Measurements from ENCODE around the gene LPIN1.
"Not testable (repeated sequence)": the region's sequence is repeated elsewhere in the genome, so short reads cannot be mapped to it uniquely, and the experiment has no call there.

Gene LPIN1

DNA sequence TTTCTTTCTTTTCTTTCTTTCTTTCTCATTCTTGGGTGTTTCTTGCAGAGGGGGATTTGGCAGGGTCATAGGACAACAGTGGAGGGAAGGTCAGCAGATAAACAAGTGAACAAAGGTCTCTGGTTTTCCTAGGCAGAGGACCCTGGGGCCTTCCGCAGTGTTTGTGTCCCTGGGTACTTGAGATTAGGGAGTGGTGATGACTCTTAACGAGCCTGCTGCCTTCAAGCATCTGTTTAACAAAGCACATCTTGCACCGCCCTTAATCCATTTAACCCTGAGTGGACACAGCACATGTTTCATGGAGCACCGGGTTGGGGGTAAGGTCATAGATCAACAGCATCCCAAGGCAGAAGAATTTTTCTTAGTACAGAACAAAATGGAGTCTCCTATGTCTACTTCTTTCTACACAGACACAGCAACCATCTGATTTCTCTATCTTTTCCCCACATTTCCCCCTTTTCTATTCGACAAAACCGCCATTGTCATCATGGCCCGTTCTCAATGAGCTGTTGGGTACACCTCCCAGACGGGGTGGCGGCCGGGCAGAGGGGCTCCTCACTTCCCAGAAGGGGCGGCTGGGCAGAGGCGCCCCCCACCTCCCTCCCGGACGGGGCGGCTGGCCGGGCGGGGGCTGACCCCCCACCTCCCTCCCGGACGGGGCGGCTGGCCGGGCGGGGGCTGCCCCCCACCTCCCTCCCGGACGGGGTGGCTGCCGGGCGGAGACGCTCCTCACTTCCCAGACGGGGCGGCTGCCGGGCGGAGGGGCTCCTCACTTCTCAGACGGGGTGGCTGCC lies 12.9 kb downstream of the LPIN1 start:
- DNase-seq, result not testable (repeated sequence)

- no peak for DNase-seq
Observed at GRCh38 chr2:11761259-11761658, 14.8 kb downstream of the LPIN1 start.

DNA sequence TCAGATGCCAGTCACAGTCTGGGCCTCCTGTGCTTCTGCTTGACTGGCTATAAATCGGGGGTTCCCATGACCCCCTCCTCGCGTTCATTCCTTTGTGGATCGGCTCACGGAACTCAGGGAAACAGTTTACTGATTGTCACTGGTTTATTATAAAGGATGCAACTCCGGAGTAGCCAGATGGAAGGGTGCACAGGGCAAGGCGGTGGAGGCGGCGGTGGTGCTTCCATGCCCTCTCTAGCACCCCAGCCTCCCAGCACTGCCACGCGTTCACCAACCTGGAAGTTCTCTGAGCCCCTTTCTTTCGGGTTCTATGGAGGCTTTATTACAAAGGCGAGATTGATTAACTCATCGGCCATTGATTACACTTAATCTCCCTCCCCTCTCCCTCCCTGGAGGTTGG lies 15.6 kb downstream of the LPIN1 start:
- DNase-seq, result no peak

DNA sequence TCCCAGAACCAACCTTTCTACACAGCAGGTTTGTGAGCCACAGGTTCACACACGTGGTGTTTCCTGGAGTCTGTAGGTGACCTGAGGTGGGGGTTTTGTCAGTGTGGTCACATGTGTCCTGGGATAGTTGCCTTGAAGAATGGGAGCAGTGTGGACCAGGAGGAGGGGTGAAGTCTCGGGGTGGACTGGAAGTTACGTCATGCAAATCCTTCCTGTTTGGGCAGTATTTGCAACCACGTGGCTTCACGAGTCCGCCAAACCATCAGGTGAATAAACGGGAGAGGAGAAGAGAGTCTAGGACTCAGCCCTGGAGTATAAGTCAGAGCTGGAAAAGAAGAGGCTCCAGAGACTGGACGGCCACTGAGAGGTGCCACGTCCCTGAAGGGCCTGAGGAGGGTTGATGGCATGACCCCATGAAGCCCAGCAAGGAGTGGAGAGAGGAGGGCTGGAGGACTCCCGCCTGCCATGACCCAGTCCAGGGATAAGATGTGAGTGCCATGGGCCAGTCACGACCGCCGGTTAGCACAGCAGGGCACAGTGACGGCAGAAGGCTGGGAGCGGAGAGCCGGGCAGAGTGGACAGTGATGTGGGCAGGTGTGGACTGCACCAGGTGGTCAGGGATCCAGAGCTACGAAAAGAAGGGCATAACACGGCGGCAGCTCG lies 16.5 kb downstream of the LPIN1 start:
- no peak for DNase-seq

GRCh38 chr2:11764359-11764758 lies 17.9 kb downstream of the LPIN1 start:
- DNase-seq, result peak in 5 of 56 donors; percentile 10 to 46 (median 21)

GRCh38 chr2:11764920-11765319 lies 18.5 kb downstream of the LPIN1 start:
- DNase-seq, result no peak

DNA sequence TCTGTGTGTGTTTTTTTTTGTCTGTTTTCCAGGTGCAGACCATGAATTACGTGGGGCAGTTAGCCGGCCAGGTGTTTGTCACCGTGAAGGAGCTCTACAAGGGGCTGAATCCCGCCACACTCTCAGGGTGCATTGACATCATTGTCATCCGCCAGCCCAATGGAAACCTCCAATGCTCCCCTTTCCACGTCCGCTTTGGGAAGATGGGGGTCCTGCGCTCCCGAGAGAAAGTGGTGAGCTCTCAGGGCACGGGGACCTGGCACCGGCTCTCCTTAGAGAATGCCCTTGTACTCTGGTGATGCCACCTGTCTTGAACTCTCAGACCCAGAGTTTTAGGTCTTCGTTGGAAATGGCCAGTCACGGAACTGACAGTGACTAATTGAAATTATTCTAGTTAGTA lies 19.1 kb downstream of the LPIN1 start:
- DNase-seq, result no peak

- DNase-seq, result no peak
Observed at GRCh38 chr2:11766016-11766415, 19.6 kb downstream of the LPIN1 start.

DNA sequence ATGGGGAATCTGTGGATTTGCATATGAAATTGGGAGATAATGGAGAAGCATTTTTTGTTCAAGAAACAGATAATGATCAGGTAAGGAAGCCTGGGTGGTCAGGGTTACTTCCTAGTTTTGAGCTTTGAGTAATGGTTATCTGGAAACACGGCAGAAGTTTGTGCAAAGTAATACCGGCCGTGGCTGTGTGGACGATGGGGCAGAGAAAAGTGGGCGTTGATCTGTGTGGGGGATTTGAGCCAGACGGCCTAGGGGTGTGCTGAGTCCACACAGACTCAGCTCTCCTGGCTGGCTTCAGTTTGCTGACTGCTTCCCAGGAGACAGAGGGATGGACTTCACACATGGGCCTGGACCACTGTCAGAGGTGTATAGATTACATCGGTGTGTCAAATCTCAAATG lies 21.3 kb downstream of the LPIN1 start:
- DNase-seq, result no peak

DNA sequence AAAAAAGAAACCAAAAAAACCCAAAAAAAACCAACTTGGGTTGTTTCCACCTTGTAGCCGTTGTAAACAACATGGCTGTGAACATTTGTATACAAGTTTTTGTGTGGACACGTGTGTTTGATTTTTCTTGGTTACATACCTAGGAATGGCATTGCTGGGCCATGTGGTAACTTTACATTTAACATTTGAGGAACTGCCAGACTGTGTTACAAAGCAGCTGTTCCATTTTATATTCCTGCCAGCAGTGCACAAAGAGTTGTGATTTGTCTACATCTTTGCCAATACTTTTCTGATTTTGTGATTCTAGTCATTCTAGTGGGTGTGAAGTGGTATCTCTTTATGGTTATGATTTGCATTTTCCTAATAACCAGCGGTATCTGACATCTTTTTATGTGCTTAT lies 22.5 kb downstream of the LPIN1 start:
- DNase-seq, result no peak

GRCh38 chr2:11769516-11769915 lies 23.1 kb downstream of the LPIN1 start:
- DNase-seq, result no peak

DNA sequence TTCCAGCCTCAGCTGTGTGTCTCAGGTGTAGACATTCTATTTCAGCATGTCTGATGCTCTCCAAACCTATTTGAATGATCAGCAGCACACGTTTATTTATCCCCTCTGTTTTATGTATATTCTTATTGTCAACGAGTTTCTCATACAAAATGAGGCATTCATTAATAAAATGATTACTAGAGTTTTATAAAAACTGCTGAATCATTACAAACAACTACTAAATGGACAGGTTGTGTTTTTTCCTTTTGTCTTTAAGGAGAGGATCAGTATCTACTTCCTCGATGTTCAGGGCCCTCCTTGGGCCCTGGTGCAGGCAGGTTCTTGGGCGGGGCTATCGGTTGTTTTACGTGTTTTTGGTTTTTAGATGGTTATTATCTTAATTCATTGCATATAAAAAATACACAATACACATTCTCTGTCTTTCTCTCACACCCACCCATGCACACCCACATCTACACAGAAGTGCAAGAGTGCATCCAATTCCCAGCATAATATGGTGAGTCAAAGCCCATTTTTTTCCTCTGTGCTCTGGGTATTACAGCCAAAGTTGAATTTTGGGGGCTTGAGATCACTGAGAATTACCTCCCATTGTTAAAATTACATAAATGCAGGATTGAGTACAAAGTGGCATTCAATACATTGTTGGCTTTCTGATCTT lies 24.2 kb downstream of the LPIN1 start:
- DNase-seq, result peak in 1 of 56 donors; percentile 14

DNA sequence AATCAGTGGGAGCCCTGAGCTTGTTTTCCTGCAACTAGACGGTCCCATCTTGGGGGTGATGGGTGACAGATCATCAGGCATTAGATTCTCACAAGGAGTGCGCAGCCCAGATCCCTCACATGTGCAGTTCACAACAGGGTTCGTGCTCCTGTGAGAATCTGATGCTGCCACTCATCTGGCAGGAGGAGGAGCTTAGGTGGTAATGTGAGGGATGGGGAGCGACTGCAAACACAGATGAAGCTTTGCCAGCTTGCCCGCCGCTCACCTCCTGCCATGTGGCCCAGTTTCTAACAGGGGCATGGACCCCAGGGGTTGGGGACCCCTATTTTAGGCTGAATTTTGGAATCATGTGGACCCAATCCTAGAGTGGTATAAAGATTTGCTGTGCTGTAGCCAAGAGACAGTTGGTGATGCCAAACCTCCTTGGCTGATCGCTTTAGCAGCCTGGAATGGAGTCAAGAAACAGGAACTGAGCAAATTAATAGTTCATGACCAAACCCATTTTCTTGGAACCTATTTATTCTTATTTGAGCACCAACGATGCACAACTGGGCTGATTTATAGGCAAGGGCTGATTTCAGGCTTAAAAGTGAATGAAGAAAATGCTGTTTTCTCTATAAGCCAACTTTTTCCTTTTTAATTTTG lies 25.7 kb downstream of the LPIN1 start:
- DNase-seq, result peak in 1 of 56 donors; percentile 23

GRCh38 chr2:11773111-11773510 lies 26.7 kb downstream of the LPIN1 start:
- no peak for DNase-seq

- no peak for DNase-seq
Observed at GRCh38 chr2:11773747-11774525, 27.5 kb downstream of the LPIN1 start.

DNA sequence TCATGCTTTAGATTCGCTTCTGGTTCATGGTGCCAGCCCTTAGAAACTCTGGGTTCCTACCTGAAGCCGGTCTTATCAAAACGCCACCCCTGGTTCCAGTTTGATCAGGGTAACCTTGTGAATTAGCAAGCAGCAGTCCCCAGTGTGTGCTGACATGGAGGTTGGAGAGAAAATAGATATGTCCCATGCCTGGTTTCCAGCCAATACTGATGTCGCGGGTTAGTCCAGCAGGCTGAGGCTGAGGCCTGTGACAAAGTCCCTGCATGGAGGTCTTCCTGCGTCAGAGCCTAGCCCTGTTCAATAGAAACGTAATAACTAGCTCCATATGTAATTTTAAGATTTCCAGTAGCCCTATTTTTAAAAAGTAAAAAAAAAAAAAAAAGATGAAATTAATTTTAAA lies 28.2 kb downstream of the LPIN1 start:
- DNase-seq, result no peak

DNA sequence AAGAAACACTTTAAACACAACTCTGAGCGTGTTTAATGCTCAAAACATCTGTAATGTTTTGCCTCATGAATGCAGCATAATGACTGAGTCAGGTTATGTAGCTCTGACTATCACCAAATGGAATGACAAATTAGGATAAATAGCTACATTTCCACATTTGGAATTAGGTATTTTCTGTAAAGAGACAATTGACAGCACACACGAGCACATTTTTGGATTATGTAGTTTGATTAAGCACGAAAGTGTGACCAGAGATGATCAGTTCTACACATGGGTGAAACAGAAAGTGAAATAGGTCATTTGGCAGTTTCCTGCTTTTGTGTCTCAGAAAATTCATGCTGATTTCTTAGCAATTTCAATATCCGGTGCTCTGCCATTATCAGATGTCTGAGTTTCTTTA lies 29.0 kb downstream of the LPIN1 start:
- no peak for DNase-seq

- DNase-seq, result no peak
Observed at GRCh38 chr2:11777066-11777782, 30.8 kb downstream of the LPIN1 start.

GRCh38 chr2:11777886-11778415 lies 31.5 kb downstream of the LPIN1 start:
- no peak for DNase-seq

DNA sequence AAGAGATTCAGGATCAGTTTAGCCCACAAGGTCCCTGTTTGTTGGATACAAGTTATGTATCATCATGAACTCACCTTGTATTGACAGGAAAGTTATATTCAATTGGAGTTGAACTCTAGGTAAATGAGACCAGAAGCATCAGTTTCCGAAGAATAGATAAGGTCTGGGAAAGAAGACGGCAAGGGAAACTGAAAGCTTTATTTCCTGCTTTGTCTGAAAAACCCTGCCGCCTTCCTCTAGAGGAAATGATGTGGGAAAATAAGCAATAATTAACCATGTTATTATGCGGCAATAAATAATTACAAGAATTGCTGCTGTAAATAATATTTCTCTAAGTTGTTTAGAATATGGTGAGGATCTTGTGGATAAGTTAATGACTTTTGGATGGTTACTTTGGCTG lies 32.0 kb downstream of the LPIN1 start:
- DNase-seq, result no peak
